GM23338 (cell line): ENCODE measurements around the gene SCLT1. TPM values are rescaled to one million over a fixed set of nuclear protein-coding genes. Genes with fewer than 3 reads are reported as not detected.

Experiments
- ATAC-seq: fragments of 200-7000 bp; cut with Tn5 transposase; 3 replicates; pipeline ENCODE4 v1.9.1; 2020
- DNase-seq: peaks from one replicate; pipeline ENCODE4 v3.0.0-alpha.2; 2015; ENCODE audit warnings: low spot score
- H2AFZ ChIP-seq: fragments of 200-600 bp; sonication (generic); 2 replicates; pipeline ENCODE4 v1.8.0; 2016; ENCODE audit warnings: antibody characterized with exemption, mild to moderate bottlenecking, moderate library complexity
- H3F3A ChIP-seq: fragments of 200-600 bp; sonication (generic); replicated peaks from 2 replicates; pipeline ENCODE4 v1.8.0; 2017; ENCODE audit warnings: antibody characterized with exemption, mixed run types, low read depth
- H3K27ac ChIP-seq: fragments of 200-600 bp; sonication (generic); 2 replicates; pipeline ENCODE4 v1.6.1; 2016; ENCODE audit warnings: low read depth
- H3K27me3 ChIP-seq: fragments of 200-600 bp; sonication (generic); 2 replicates; pipeline ENCODE4 v1.8.0; 2016; ENCODE audit warnings: mild to moderate bottlenecking, mixed run types, moderate library complexity; ENCODE audit not compliant: insufficient read depth
- H3K36me3 ChIP-seq: fragments of 200-600 bp; sonication (generic); 2 replicates; pipeline ENCODE4 v1.8.0; 2016; ENCODE audit warnings: mild to moderate bottlenecking; ENCODE audit not compliant: insufficient read depth
- H3K4me1 ChIP-seq: fragments of 200-600 bp; sonication (generic); 2 replicates; pipeline ENCODE4 v1.8.0; 2016; ENCODE audit warnings: mild to moderate bottlenecking, moderate library complexity; ENCODE audit not compliant: insufficient read depth
- H3K4me2 ChIP-seq: fragments of 200-600 bp; sonication (generic); 2 replicates; pipeline ENCODE4 v1.7.1; 2017; ENCODE audit warnings: mixed run types
- H3K4me3 ChIP-seq: fragments of 200-600 bp; sonication (generic); 2 replicates; pipeline ENCODE4 v1.6.1; 2016; ENCODE audit warnings: mixed run types
- H3K79me2 ChIP-seq: fragments of 200-600 bp; sonication (generic); replicated peaks from 2 replicates; pipeline ENCODE4 v1.8.0; 2017; ENCODE audit warnings: mild to moderate bottlenecking; ENCODE audit not compliant: insufficient read depth
- H3K9me2 ChIP-seq: fragments of 200-600 bp; sonication (generic); 2 replicates; pipeline ENCODE4 v1.8.0; 2017; ENCODE audit not compliant: insufficient read depth
- H4K20me1 ChIP-seq: fragments of 200-600 bp; sonication (generic); replicated peaks from 2 replicates; pipeline ENCODE4 v1.8.0; 2017; ENCODE audit warnings: mild to moderate bottlenecking; ENCODE audit not compliant: insufficient read depth
- H3K27ac Mint-ChIP-seq: 2 replicates; pipeline ENCODE4 v1.8.0; 2020; ENCODE audit warnings: inconsistent platforms, mild to moderate bottlenecking, moderate library complexity, mixed read lengths
- H3K27me3 Mint-ChIP-seq: 3 replicates; pipeline ENCODE4 v1.8.0; 2022; ENCODE audit warnings: low read depth, mild to moderate bottlenecking, moderate library complexity, mixed read lengths, inconsistent platforms; ENCODE audit not compliant: insufficient read depth, poor library complexity
- H3K36me3 Mint-ChIP-seq: 3 replicates; pipeline ENCODE4 v1.8.0; 2021; ENCODE audit warnings: low read depth, mild to moderate bottlenecking, inconsistent platforms, moderate library complexity, mixed read lengths
- H3K4me1 Mint-ChIP-seq: 3 replicates; pipeline ENCODE4 v1.8.0; 2020; ENCODE audit warnings: mild to moderate bottlenecking, inconsistent platforms, mixed read lengths
- H3K4me3 Mint-ChIP-seq: 3 replicates; pipeline ENCODE4 v1.8.0; 2021; ENCODE audit warnings: moderate library complexity, mild to moderate bottlenecking, inconsistent platforms, mixed read lengths
- H3K9me3 Mint-ChIP-seq: 3 replicates; pipeline ENCODE4 v1.8.0; 2020; ENCODE audit warnings: moderate library complexity, mild to moderate bottlenecking, inconsistent platforms, mixed read lengths
- CREB1 ChIP-seq: fragments of 250-450 bp; sonication (Bioruptor Pico); IDR thresholded peaks from 2 replicates; pipeline ENCODE4 v1.5.0; 2020; ENCODE audit warnings: low read depth, mild to moderate bottlenecking, moderate library complexity
- EZH2 ChIP-seq: fragments of 200-600 bp; sonication (generic); IDR thresholded peaks from one replicate; pipeline ENCODE4 v1.8.0; 2017; ENCODE audit warnings: antibody characterized with exemption, mild to moderate bottlenecking, low read depth; ENCODE audit not compliant: unreplicated experiment
- EZH2phosphoT487 ChIP-seq: fragments of 200-600 bp; sonication (generic); IDR thresholded peaks from one replicate; pipeline ENCODE4 v1.8.1; 2018; ENCODE audit warnings: antibody characterized with exemption; ENCODE audit not compliant: unreplicated experiment
- JUNB ChIP-seq: IDR thresholded peaks from one replicate; pipeline ENCODE4 v1.6.1; 2016; ENCODE audit warnings: antibody characterized with exemption; ENCODE audit not compliant: unreplicated experiment
- NANOG ChIP-seq: IDR thresholded peaks from 2 replicates; pipeline ENCODE4 v1.6.1; 2016; ENCODE audit warnings: antibody characterized with exemption, borderline replicate concordance
- REST ChIP-seq: IDR thresholded peaks from one replicate; pipeline ENCODE4 v1.6.1; 2018; ENCODE audit warnings: antibody characterized with exemption; ENCODE audit not compliant: unreplicated experiment
- STAT1 ChIP-seq: IDR thresholded peaks from one replicate; pipeline ENCODE4 v1.6.1; 2016; ENCODE audit warnings: antibody characterized with exemption; ENCODE audit not compliant: unreplicated experiment
- ZNF114 ChIP-seq: fragments of 250-450 bp; sonication (Bioruptor Pico); IDR thresholded peaks from 2 replicates; pipeline ENCODE4 v1.5.0; 2020; ENCODE audit warnings: mild to moderate bottlenecking, moderate library complexity
- ZNF331 ChIP-seq: fragments of 250-450 bp; sonication (Bioruptor Pico); IDR thresholded peaks from 2 replicates; pipeline ENCODE4 v1.5.0; 2020; ENCODE audit warnings: low read depth, mild to moderate bottlenecking, moderate library complexity
- ZNF462 ChIP-seq: fragments of 250-450 bp; sonication (Bioruptor Pico); IDR thresholded peaks from 2 replicates; pipeline ENCODE4 v1.5.0; 2020; ENCODE audit warnings: mild to moderate bottlenecking, moderate library complexity
- polyA plus RNA-seq: library from polyadenylated mRNA; unstranded; fragments of >200 nt; fragmentation: Nextera tagmentation; extraction: Ambion mirVana; gene quantifications from 2 replicates; pipeline ENCODE4 v1.2.1, GENCODE V29; 2016
- total RNA-seq: library from RNA; depleted of rRNA; stranded (reverse); fragments of >200 nt; shearing (Covaris generic); gene quantifications from 2 replicates; pipeline ENCODE4 v1.2.3, GENCODE V29; 2014
- TF ChIP-seq, protein P1 (sequence below), 2 experiments: fragments of 200-600 bp in 1 of 2; sonication (generic) in 1 of 2; conservative IDR thresholded peaks; 2 replicates each; pipeline versions ENCODE4 v1.5.1 to v1.6.1; 2016 to 2017; ENCODE audit warnings: antibody characterized with exemption in 2 of 2, low read depth in 2 of 2, mild to moderate bottlenecking in 2 of 2, moderate library complexity in 1 of 2
- TF ChIP-seq, protein P2 (sequence below): IDR thresholded peaks from 2 replicates; pipeline ENCODE4 v1.6.1; 2016; ENCODE audit warnings: antibody characterized with exemption

SCLT1 gene
- total and polyA plus RNA-seq, 2 experiments from 2014 or later: 18.5 to 18.9 TPM

GRCh38 chr4:128879971-128880370, 213.4 kb downstream of the SCLT1 start:
- no peak overlapping the region for H3K27ac ChIP-seq
- Mint-ChIP-seq H3K27ac (no peak overlapping the region), H3K36me3 (no peaks in the 10 kb centered on the region), H3K9me3 (no peaks in the 10 kb centered on the region), H3K27me3 (peaks cover 3% of the 10 kb centered on the region), H3K4me1 (peaks cover 5% of the 10 kb centered on the region; the same call in 2 of the 3 replicates), H3K4me3 (no peak overlapping the region)
- no peaks in the 10 kb centered on the region for H3K4me1 ChIP-seq
- no peak overlapping the region for H3K4me3 ChIP-seq
- H4K20me1 ChIP-seq: no peaks in the 10 kb centered on the region
- no peak overlapping the region for H2AFZ ChIP-seq
- no peaks in the 10 kb centered on the region for H3K79me2 ChIP-seq
- peaks cover 11% of the 10 kb centered on the region; the same call in 1 of the 2 replicates for H3F3A ChIP-seq
- no peak for TF ChIP-seq ZNF462 (CRISPR knock-in tag)
- no peak for TF ChIP-seq REST
- TF ChIP-seq JUNB: no peak
- TF ChIP-seq STAT1: no peak
- TF ChIP-seq, protein P1, sequence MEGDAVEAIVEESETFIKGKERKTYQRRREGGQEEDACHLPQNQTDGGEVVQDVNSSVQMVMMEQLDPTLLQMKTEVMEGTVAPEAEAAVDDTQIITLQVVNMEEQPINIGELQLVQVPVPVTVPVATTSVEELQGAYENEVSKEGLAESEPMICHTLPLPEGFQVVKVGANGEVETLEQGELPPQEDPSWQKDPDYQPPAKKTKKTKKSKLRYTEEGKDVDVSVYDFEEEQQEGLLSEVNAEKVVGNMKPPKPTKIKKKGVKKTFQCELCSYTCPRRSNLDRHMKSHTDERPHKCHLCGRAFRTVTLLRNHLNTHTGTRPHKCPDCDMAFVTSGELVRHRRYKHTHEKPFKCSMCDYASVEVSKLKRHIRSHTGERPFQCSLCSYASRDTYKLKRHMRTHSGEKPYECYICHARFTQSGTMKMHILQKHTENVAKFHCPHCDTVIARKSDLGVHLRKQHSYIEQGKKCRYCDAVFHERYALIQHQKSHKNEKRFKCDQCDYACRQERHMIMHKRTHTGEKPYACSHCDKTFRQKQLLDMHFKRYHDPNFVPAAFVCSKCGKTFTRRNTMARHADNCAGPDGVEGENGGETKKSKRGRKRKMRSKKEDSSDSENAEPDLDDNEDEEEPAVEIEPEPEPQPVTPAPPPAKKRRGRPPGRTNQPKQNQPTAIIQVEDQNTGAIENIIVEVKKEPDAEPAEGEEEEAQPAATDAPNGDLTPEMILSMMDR (conservative IDR thresholded peaks at IDR 0.05; ENCODE audit: low read depth in 2 of 2): no peak
- no peak for TF ChIP-seq EZH2phosphoT487
- TF ChIP-seq ZNF331: no peak
- TF ChIP-seq NANOG: no peak
- no peak for TF ChIP-seq EZH2
- TF ChIP-seq CREB1 (CRISPR knock-in tag): no peak
- TF ChIP-seq, protein P2, sequence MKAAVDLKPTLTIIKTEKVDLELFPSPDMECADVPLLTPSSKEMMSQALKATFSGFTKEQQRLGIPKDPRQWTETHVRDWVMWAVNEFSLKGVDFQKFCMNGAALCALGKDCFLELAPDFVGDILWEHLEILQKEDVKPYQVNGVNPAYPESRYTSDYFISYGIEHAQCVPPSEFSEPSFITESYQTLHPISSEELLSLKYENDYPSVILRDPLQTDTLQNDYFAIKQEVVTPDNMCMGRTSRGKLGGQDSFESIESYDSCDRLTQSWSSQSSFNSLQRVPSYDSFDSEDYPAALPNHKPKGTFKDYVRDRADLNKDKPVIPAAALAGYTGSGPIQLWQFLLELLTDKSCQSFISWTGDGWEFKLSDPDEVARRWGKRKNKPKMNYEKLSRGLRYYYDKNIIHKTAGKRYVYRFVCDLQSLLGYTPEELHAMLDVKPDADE: no peak
- no peak for TF ChIP-seq ZNF114 (CRISPR knock-in tag)
- no peak overlapping the region for H3K4me2 ChIP-seq
- no peaks in the 10 kb centered on the region for H3K36me3 ChIP-seq
- H3K9me2 ChIP-seq: no peaks in the 10 kb centered on the region
- no peak for DNase-seq
- no peak for ATAC-seq
- no peaks in the 10 kb centered on the region for H3K27me3 ChIP-seq
